HEK293 (cell line): Measurements from ENCODE around the gene SOX18.

Experiments used
- CTCF ChIA-PET: fragments of 350-600 bp; formaldehyde crosslinking; extraction: SDS; loops from one replicate; lab custom pipeline; 2021; ENCODE audit warnings: antibody characterized with exemption; lab: Yijun Ruan, JAX
- POLR2A ChIA-PET: fragments of 300-600 bp; formaldehyde crosslinking; extraction: SDS; loops from one replicate; lab custom pipeline; 2020; ENCODE audit warnings: antibody characterized with exemption, inconsistent platforms; lab: Yijun Ruan, JAX
- H3K27ac ChIP-seq: fragments of 200-500 bp; sonication (Bioruptor generic); 2 replicates; pipeline ENCODE4 v1.5.1; 2014; ENCODE audit warnings: low read depth, low read length, control low read depth, inconsistent platforms; ENCODE audit errors: extremely low read depth
- H3K36me3 ChIP-seq, 2 experiments: fragments of 200-500 bp in 1 of 2; sonication (Bioruptor generic) in 1 of 2; 1 replicate in 1 of 2; 2 replicates in 1 of 2; pipeline ENCODE4 v1.5.1; 2014 to 2017; ENCODE audit warnings: inconsistent platforms in 2 of 2, low read length in 2 of 2; ENCODE audit not compliant: control insufficient read depth in 2 of 2, insufficient read depth in 1 of 2
- H3K4me1 ChIP-seq: fragments of 200-500 bp; sonication (Bioruptor generic); 2 replicates; pipeline ENCODE4 v1.5.1; 2014; ENCODE audit warnings: mild to moderate bottlenecking, low read length, inconsistent platforms; ENCODE audit not compliant: control insufficient read depth, insufficient read depth
- H3K4me3 ChIP-seq: 2 replicates; pipeline ENCODE4 v1.5.1; 2011; ENCODE audit warnings: low read depth, mild to moderate bottlenecking, control low read depth, low read length, moderate library complexity
- H3K9me3 ChIP-seq: fragments of 200-500 bp; sonication (Bioruptor generic); 2 replicates; pipeline ENCODE4 v1.5.1; 2014; ENCODE audit warnings: low read depth, low read length, inconsistent platforms; ENCODE audit not compliant: control insufficient read depth, insufficient read depth
- GLIS1 ChIP-seq: fragments of 450-650 bp; formaldehyde crosslinking; IDR thresholded peaks from 2 replicates; pipeline ENCODE4 v1.5.1; 2016; ENCODE audit warnings: missing biosample characterization, missing genetic modification characterization
- GLIS2 ChIP-seq: fragments of 450-650 bp; formaldehyde crosslinking; IDR thresholded peaks from 2 replicates; pipeline ENCODE4 v1.5.1; 2016; ENCODE audit warnings: missing biosample characterization, missing genetic modification characterization
- KLF1 ChIP-seq: fragments of 450-650 bp; formaldehyde crosslinking; IDR thresholded peaks from 2 replicates; pipeline ENCODE4 v1.5.1; 2016; ENCODE audit warnings: missing biosample characterization, missing genetic modification characterization
- SP2 ChIP-seq: fragments of 450-650 bp; formaldehyde crosslinking; IDR thresholded peaks from 2 replicates; pipeline ENCODE4 v1.5.1; 2016; ENCODE audit warnings: missing biosample characterization, missing genetic modification characterization
- ZBTB17 ChIP-seq: fragments of 450-650 bp; formaldehyde crosslinking; IDR thresholded peaks from 2 replicates; pipeline ENCODE4 v1.5.1; 2016; ENCODE audit warnings: missing biosample characterization, missing genetic modification characterization
- ZBTB49 ChIP-seq: fragments of 450-650 bp; formaldehyde crosslinking; IDR thresholded peaks from 2 replicates; pipeline ENCODE4 v1.5.1; 2016; ENCODE audit warnings: missing biosample characterization, missing genetic modification characterization, low read depth
- ZFP3 ChIP-seq: fragments of 450-650 bp; formaldehyde crosslinking; IDR thresholded peaks from 2 replicates; pipeline ENCODE4 v1.5.1; 2016; ENCODE audit warnings: low read depth, missing biosample characterization, missing genetic modification characterization
- ZNF112 ChIP-seq: fragments of 450-650 bp; formaldehyde crosslinking; IDR thresholded peaks from 2 replicates; pipeline ENCODE4 v1.5.0; 2017; ENCODE audit warnings: missing biosample characterization, missing genetic modification characterization
- ZNF266 ChIP-seq: fragments of 450-650 bp; formaldehyde crosslinking; IDR thresholded peaks from 2 replicates; pipeline ENCODE4 v1.5.1; 2016; ENCODE audit warnings: missing biosample characterization, missing genetic modification characterization, low read depth
- ZNF274 ChIP-seq, 2 experiments: fragments of 200-500 bp in 1 of 2; fragments of 450-650 bp in 1 of 2; sonication (Bioruptor generic) in 1 of 2; formaldehyde crosslinking in 1 of 2; IDR thresholded peaks; 2 replicates each; pipeline versions ENCODE4 v1.5.1 to v1.6.1; 2014 to 2016; ENCODE audit warnings: borderline replicate concordance in 1 of 2, inconsistent platforms in 1 of 2, low read length in 1 of 2, missing biosample characterization in 1 of 2, missing genetic modification characterization in 1 of 2
- ZNF280C ChIP-seq: fragments of 450-650 bp; formaldehyde crosslinking; IDR thresholded peaks from 2 replicates; pipeline ENCODE4 v1.5.1; 2016; ENCODE audit warnings: missing biosample characterization, missing genetic modification characterization
- ZNF341 ChIP-seq: fragments of 450-650 bp; formaldehyde crosslinking; IDR thresholded peaks from 2 replicates; pipeline ENCODE4; 2016; ENCODE audit warnings: low read depth, missing biosample characterization, missing genetic modification characterization
- ZNF398 ChIP-seq: fragments of 450-650 bp; formaldehyde crosslinking; IDR thresholded peaks from 2 replicates; pipeline ENCODE4 v1.5.1; 2017; ENCODE audit warnings: missing biosample characterization, missing genetic modification characterization
- ZNF488 ChIP-seq: fragments of 450-650 bp; formaldehyde crosslinking; IDR thresholded peaks from 2 replicates; pipeline ENCODE4 v1.5.1; 2016; ENCODE audit warnings: missing biosample characterization, missing genetic modification characterization
- ZNF585B ChIP-seq: fragments of 450-650 bp; formaldehyde crosslinking; IDR thresholded peaks from 2 replicates; pipeline ENCODE4 v1.5.1; 2016; ENCODE audit warnings: missing biosample characterization, missing genetic modification characterization
- ZNF610 ChIP-seq: fragments of 450-650 bp; formaldehyde crosslinking; IDR thresholded peaks from 2 replicates; pipeline ENCODE4 v1.5.1; 2016; ENCODE audit warnings: missing biosample characterization, missing genetic modification characterization, borderline replicate concordance
- ZNF830 ChIP-seq: fragments of 450-650 bp; IDR thresholded peaks from 2 replicates; pipeline ENCODE4 v1.5.0; 2018; ENCODE audit warnings: missing biosample characterization, missing genetic modification characterization, low read depth, mild to moderate bottlenecking, moderate library complexity

The SOX18 gene

GRCh38 chr20:64038224-64038564, 11.2 kb downstream of the SOX18 start:
- POLR2A ChIA-PET, result interaction anchor here (1.0 to 2.9 kb wide), 5 partner anchors 24 to 82 kb away, joined by 3 to 11 read pairs (median 4); partner anchors contain the start of genes LKAAEAR1, PRPF6, TCEA2 and UCKL1
- CTCF ChIA-PET, result interaction anchor here (0.7 to 4.4 kb wide), 19 partner anchors 10 to 557 kb away, joined by 3 to 39 read pairs (median 4); partner anchors contain the start of genes LKAAEAR1, PRPF6, RGS19 and SAMD10
- no peaks in the 10 kb centered on the region for H3K9me3 ChIP-seq
- peaks cover 7% of the 10 kb centered on the region; the same call in 1 of the 2 replicates for H3K4me1 ChIP-seq
- no peak overlapping the region for H3K4me3 ChIP-seq
- peaks cover 0 to 19% of the 10 kb centered on the region in 2 experiments; a peak in 2 of 3 replicates for H3K36me3 ChIP-seq
- H3K27ac ChIP-seq, result peak overlapping the region; percentile 3; the same call in 1 of the 2 replicates
- no peak for TF ChIP-seq ZNF280C (tag by site-specific recombination)
- TF ChIP-seq ZBTB49 (tag by site-specific recombination), result no peak
- TF ChIP-seq ZNF830 (tag by site-specific recombination), result no peak
- no peak for TF ChIP-seq ZNF274 (IDR thresholded peaks at IDR 0.05; ENCODE audit: low read length)
- no peak for TF ChIP-seq ZNF274 (tag by site-specific recombination; IDR thresholded peaks at IDR 0.05; ENCODE audit: borderline replicate concordance)
- no peak for TF ChIP-seq ZNF610 (tag by site-specific recombination)
- TF ChIP-seq ZNF266 (tag by site-specific recombination), result no peak
- TF ChIP-seq ZNF112 (tag by site-specific recombination), result no peak
- no peak for TF ChIP-seq ZNF585B (tag by site-specific recombination)
- no peak for TF ChIP-seq ZNF488 (tag by site-specific recombination)

GRCh38 chr20:64037498-64038213, 11.8 kb downstream of the SOX18 start:
- H3K4me3 ChIP-seq, result no peak overlapping the region
- H3K36me3 ChIP-seq, result peaks cover 0 to 25% of the 10 kb centered on the region in 2 experiments; a peak in 2 of 3 replicates
- H3K27ac ChIP-seq, result no peak overlapping the region
- CTCF ChIA-PET, result interaction anchor here (0.8 to 4.4 kb wide), 8 partner anchors 20 to 83 kb away, joined by 3 to 39 read pairs (median 4); partner anchors contain the start of genes PRPF6 and SAMD10
- TF ChIP-seq GLIS1, result peak; percentile 52
- TF ChIP-seq ZFP3 (tag by site-specific recombination), result no peak
- TF ChIP-seq KLF1 (tag by site-specific recombination), result peak; percentile 30; the same call in 1 of the 2 replicates
- TF ChIP-seq ZNF341 (tag by site-specific recombination), result peak; percentile 41
- peak; percentile 71; the same call in 1 of the 2 replicates for TF ChIP-seq GLIS2 (tag by site-specific recombination)
- peak; percentile 50 for TF ChIP-seq SP2 (tag by site-specific recombination)
- TF ChIP-seq ZBTB17, result peak; percentile 67
- TF ChIP-seq ZNF398 (tag by site-specific recombination), result no peak
- TF ChIP-seq, all 188 proteins: peak for 6
- Histone ChIP-seq H3K4me1 (peaks cover 7% of the 10 kb centered on the region; the same call in 1 of the 2 replicates), H3K9me3 (no peaks in the 10 kb centered on the region)
- POLR2A ChIA-PET, result interaction anchor here (1.0 to 2.9 kb wide), 3 partner anchors 25 to 57 kb away, joined by 4 to 11 read pairs (median 5); partner anchors contain the start of genes LKAAEAR1, PRPF6 and TCEA2
